ENCODE measurements around the gene ERLEC1. TPM values are rescaled to one million over a fixed set of nuclear protein-coding genes. Genes with fewer than 3 reads are reported as not detected.

ERLEC1 gene
- total RNA-seq, 1 experiment from 2014 or later = 56.8 TPM

DNA sequence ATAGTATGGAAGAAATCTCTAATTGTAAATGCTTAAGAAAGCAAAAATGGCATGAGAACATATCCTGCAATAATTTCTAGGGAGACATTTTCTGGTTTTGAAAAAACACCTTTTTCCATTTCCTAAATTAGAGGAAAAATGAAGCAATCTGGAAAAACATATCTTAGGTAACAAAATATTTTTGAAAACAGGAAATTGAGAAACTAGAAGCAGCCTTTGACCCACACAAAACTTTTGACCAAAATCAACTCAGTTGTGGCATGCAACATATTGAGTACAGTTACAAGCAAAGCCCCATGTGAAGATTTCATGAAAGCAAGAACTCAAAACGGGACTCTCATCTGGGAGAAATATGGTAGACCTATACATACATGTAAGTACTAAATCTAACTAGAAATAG, 47.8 kb upstream of the ERLEC1 start:
- no peaks in the 10 kb centered on the region for H3F3A ChIP-seq (ENCODE audit: low read length, unreplicated experiment)
- no peaks in the 10 kb centered on the region for H3K79me2 ChIP-seq (ENCODE audit: low read length)
- H3K4me3 ChIP-seq (ENCODE audit: low read length) = no peak overlapping the region
- no peaks in the 10 kb centered on the region for H3K27me3 ChIP-seq (ENCODE audit: low read length)
- no peak overlapping the region for H2AFZ ChIP-seq (ENCODE audit: low read length)
- POLR2A ChIA-PET (ENCODE audit: unreplicated experiment) = no interaction called here
- no peak overlapping the region for H3K27ac ChIP-seq (ENCODE audit: low read length)
- intact Hi-C loops (cut with micrococcal nuclease) = no loop called here
- no peaks in the 10 kb centered on the region for H3K9me2 ChIP-seq (replicated peaks; ENCODE audit: low read length)
- no peaks in the 10 kb centered on the region for H3K4me1 ChIP-seq (ENCODE audit: insufficient read depth, low read length)
- H3K4me2 ChIP-seq (ENCODE audit: low read length) = no peak overlapping the region
- no peaks in the 10 kb centered on the region for H3K9me3 ChIP-seq (ENCODE audit: low read length)
- no peaks in the 10 kb centered on the region for H4K20me1 ChIP-seq (ENCODE audit: low read length)
- no peaks in the 10 kb centered on the region for H3K36me3 ChIP-seq (ENCODE audit: low read depth, low read length)
- H3K9ac ChIP-seq (ENCODE audit: low read length) = no peak overlapping the region
- BruUV-seq (replicated peaks) = no TSS peak
- DNase-seq = no peak
- ATAC-seq = no peak
- CTCF ChIA-PET = no interaction called here
- TF ChIP-seq, protein P1, sequence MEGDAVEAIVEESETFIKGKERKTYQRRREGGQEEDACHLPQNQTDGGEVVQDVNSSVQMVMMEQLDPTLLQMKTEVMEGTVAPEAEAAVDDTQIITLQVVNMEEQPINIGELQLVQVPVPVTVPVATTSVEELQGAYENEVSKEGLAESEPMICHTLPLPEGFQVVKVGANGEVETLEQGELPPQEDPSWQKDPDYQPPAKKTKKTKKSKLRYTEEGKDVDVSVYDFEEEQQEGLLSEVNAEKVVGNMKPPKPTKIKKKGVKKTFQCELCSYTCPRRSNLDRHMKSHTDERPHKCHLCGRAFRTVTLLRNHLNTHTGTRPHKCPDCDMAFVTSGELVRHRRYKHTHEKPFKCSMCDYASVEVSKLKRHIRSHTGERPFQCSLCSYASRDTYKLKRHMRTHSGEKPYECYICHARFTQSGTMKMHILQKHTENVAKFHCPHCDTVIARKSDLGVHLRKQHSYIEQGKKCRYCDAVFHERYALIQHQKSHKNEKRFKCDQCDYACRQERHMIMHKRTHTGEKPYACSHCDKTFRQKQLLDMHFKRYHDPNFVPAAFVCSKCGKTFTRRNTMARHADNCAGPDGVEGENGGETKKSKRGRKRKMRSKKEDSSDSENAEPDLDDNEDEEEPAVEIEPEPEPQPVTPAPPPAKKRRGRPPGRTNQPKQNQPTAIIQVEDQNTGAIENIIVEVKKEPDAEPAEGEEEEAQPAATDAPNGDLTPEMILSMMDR (conservative IDR thresholded peaks at IDR 0.05; ENCODE audit: low read depth, low read length) = no peak
- TF ChIP-seq EZH2 (IDR thresholded peaks at IDR 0.05; ENCODE audit: low read length, unreplicated experiment) (no peak), EZH2phosphoT487 (IDR thresholded peaks at IDR 0.05; ENCODE audit: borderline replicate concordance, low read length) (no peak)

DNA sequence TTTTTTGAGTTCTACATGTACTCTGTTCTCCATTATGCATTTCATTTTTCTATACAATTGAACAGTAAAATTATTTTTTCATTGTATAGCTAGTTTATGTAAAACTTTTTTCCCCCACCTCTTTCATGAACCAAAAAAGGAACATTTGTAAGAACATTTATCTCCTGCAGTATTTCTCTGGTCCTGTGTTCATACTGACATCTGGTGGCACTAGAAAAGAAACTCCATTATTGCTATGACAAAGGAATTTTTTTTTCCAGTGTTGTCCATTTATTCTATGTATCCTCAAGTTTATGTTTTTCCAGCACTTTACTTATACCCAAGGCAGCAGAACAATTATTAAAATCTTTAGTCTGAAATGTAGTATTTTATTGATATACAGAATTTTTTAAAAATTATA, 46.7 kb upstream of the ERLEC1 start:
- H3K9me2 ChIP-seq (replicated peaks; ENCODE audit: low read length) = no peaks in the 10 kb centered on the region
- H3K36me3 ChIP-seq (ENCODE audit: low read depth, low read length) = no peaks in the 10 kb centered on the region
- DNase-seq (peak; percentile 49), ATAC-seq (no peak)
- no peaks in the 10 kb centered on the region for H3K79me2 ChIP-seq (ENCODE audit: low read length)
- H3K9ac ChIP-seq (ENCODE audit: low read length) = no peak overlapping the region
- TF ChIP-seq EZH2 (IDR thresholded peaks at IDR 0.05; ENCODE audit: low read length, unreplicated experiment) (no peak), EZH2phosphoT487 (IDR thresholded peaks at IDR 0.05; ENCODE audit: borderline replicate concordance, low read length) (no peak)
- TF ChIP-seq, protein P1 (conservative IDR thresholded peaks at IDR 0.05; ENCODE audit: low read depth, low read length) = peak; percentile 68
- no peaks in the 10 kb centered on the region for H4K20me1 ChIP-seq (ENCODE audit: low read length)
- POLR2A ChIA-PET (ENCODE audit: unreplicated experiment) = no interaction called here
- no peaks in the 10 kb centered on the region for H3K27me3 ChIP-seq (ENCODE audit: low read length)
- 0 out of 2 replicates have a peak, but pooled peaks cover 4% of the 10 kb centered on the region for H3K4me1 ChIP-seq (ENCODE audit: insufficient read depth, low read length)
- no peak overlapping the region for H3K4me2 ChIP-seq (ENCODE audit: low read length)
- H3K27ac ChIP-seq (ENCODE audit: low read length) = no peak overlapping the region
- CTCF ChIA-PET = no interaction called here
- H2AFZ ChIP-seq (ENCODE audit: low read length) = no peak overlapping the region
- no TSS peak for BruUV-seq (replicated peaks)
- intact Hi-C loops (cut with micrococcal nuclease) = loop anchor here (1.0 to 2.0 kb wide), 2 partner anchors 317 to 538 kb away; no protein-coding TSS in a partner anchor
- H3F3A ChIP-seq (ENCODE audit: low read length, unreplicated experiment) = no peaks in the 10 kb centered on the region
- no peaks in the 10 kb centered on the region for H3K9me3 ChIP-seq (ENCODE audit: low read length)
- H3K4me3 ChIP-seq (ENCODE audit: low read length) = no peak overlapping the region

DNA sequence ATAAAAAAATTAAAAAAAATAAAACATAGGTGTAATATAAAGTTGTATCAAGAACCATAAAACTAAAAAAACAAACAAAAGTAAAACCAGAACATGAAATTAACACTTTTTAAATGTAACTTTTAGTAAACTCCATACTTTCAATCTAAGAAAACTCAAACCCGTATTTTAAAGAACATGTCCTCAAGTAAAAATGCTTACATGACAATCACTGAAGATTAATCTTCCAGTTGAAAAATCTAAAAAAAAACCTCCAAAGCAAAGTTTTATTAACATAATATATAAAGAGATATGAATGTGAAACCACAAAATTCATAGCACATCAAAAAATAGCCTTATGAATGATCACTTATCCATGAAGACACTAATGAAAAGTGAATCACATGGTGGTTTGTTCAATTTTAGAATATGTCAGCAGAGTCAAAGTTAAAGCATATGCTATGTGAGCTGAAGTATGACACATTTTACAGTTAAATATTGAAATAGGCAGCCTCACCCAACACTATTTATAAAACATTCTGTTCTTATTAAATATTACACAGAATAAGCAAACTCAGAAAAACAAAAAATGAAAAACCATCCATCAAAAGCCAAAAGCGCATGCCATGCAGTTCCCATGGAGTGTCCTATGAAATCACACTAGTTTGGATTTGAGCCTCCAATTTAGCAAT, 42.3 kb upstream of the ERLEC1 start:
- CTCF ChIA-PET = no interaction called here
- Histone ChIP-seq H3K9me2 (replicated peaks; ENCODE audit: low read length) (no peaks in the 10 kb centered on the region), H3K9ac (ENCODE audit: low read length) (no peak overlapping the region), H3K27me3 (ENCODE audit: low read length) (no peaks in the 10 kb centered on the region), H2AFZ (ENCODE audit: low read length) (no peak overlapping the region), H3K36me3 (ENCODE audit: low read depth, low read length) (no peaks in the 10 kb centered on the region; the same call in 1 of the 2 replicates), H3K4me1 (ENCODE audit: insufficient read depth, low read length) (0 out of 2 replicates have a peak, but pooled peaks cover 4% of the 10 kb centered on the region), H3F3A (ENCODE audit: low read length, unreplicated experiment) (no peaks in the 10 kb centered on the region), H3K9me3 (ENCODE audit: low read length) (no peaks in the 10 kb centered on the region), H3K4me3 (ENCODE audit: low read length) (no peak overlapping the region), H3K27ac (ENCODE audit: low read length) (peak overlapping the region; percentile 11; the same call in 1 of the 2 replicates), H4K20me1 (ENCODE audit: low read length) (no peaks in the 10 kb centered on the region), H3K4me2 (ENCODE audit: low read length) (no peak overlapping the region), H3K79me2 (ENCODE audit: low read length) (no peaks in the 10 kb centered on the region)
- no peak for TF ChIP-seq EZH2phosphoT487 (IDR thresholded peaks at IDR 0.05; ENCODE audit: borderline replicate concordance, low read length)
- TF ChIP-seq EZH2 (IDR thresholded peaks at IDR 0.05; ENCODE audit: low read length, unreplicated experiment) = no peak
- TF ChIP-seq, protein P1 (conservative IDR thresholded peaks at IDR 0.05; ENCODE audit: low read depth, low read length) = no peak
- DNase-seq (peak; percentile 28), ATAC-seq (peak; percentile 83)
- POLR2A ChIA-PET (ENCODE audit: unreplicated experiment) = no interaction called here
- no TSS peak for BruUV-seq (replicated peaks)
- intact Hi-C loops (cut with micrococcal nuclease) = no loop called here

Data from PC-3 (cell line).